GM19035 (cell line): Measurements from ENCODE around the gene TMEFF1.
A peak's percentile ranks its signal among the peaks of the same experiment; 100 is the strongest.

Source experiments
- ATAC-seq: cut with Tn5 transposase; IDR thresholded peaks from one replicate; pipeline ENCODE4 v1.9.1; 2021; ENCODE audit not compliant: unreplicated experiment

The TMEFF1 gene

GRCh38 chr9:100573655-100574260 lies 100.8 kb downstream of the TMEFF1 start:
- ATAC-seq, result no peak

GRCh38 chr9:100575006-100575405 lies 102.1 kb downstream of the TMEFF1 start:
- ATAC-seq, result no peak

GRCh38 chr9:100575765-100576386 lies 102.9 kb downstream of the TMEFF1 start:
- ATAC-seq, result no peak

- ATAC-seq, result no peak
Measured at GRCh38 chr9:100577776-100578448, 105.0 kb downstream of the TMEFF1 start, which contains the start of gene CAVIN4. Gene CAVIN4 (plus strand): TSS chr9:100578079. CDS start chr9:100578144, 65 bp downstream.

- no peak for ATAC-seq
Measured at GRCh38 chr9:100578610-100579009, 105.7 kb downstream of the TMEFF1 start.

GRCh38 chr9:100579665-100580064 lies 106.7 kb downstream of the TMEFF1 start:
- no peak for ATAC-seq

GRCh38 chr9:100580257-100580656 lies 107.3 kb downstream of the TMEFF1 start:
- ATAC-seq, result no peak

GRCh38 chr9:100581081-100581480 lies 108.1 kb downstream of the TMEFF1 start:
- ATAC-seq, result no peak

- ATAC-seq, result no peak
Measured at GRCh38 chr9:100581661-100582060, 108.7 kb downstream of the TMEFF1 start.

- ATAC-seq, result no peak
Measured at GRCh38 chr9:100583014-100583802, 110.3 kb downstream of the TMEFF1 start.

- ATAC-seq, result no peak
Measured at GRCh38 chr9:100584951-100585350, 112.0 kb downstream of the TMEFF1 start.

GRCh38 chr9:100586093-100586492 lies 113.1 kb downstream of the TMEFF1 start:
- peak; percentile 63 for ATAC-seq

GRCh38 chr9:100587375-100587774 lies 114.4 kb downstream of the TMEFF1 start:
- ATAC-seq, result no peak

- no peak for ATAC-seq
Measured at GRCh38 chr9:100589582-100589981, 116.6 kb downstream of the TMEFF1 start.

- no peak for ATAC-seq
Measured at GRCh38 chr9:100590481-100590880, 117.5 kb downstream of the TMEFF1 start.

- no peak for ATAC-seq
Measured at GRCh38 chr9:100591139-100591538, 118.2 kb downstream of the TMEFF1 start.

GRCh38 chr9:100591639-100592412 lies 118.9 kb downstream of the TMEFF1 start:
- no peak for ATAC-seq

- peak; percentile 47 for ATAC-seq
Measured at GRCh38 chr9:100595391-100596199, 122.6 kb downstream of the TMEFF1 start.

- no peak for ATAC-seq
Measured at GRCh38 chr9:100597236-100597635, 124.3 kb downstream of the TMEFF1 start.

- ATAC-seq, result peak; percentile 82
Measured at GRCh38 chr9:100598641-100599145, 125.7 kb downstream of the TMEFF1 start.
